Stromal cell of bone marrow (primary cell): Measurements from ENCODE around the gene TMEM229B.

Source experiments
- DNase-seq: peaks from one replicate; pipeline ENCODE4 v3.0.0-alpha.2; 2012; ENCODE audit warnings: low read depth

TMEM229B gene

GRCh38 chr14:67423424-67423823 is 65.1 kb downstream of the TMEM229B start:
- no peak for DNase-seq

GRCh38 chr14:67421356-67422224 is 66.9 kb downstream of the TMEM229B start:
- DNase-seq, result no peak
